Vagina (tissue), 2 donors: ENCODE data around the gene PMEPA1. TPM values are rescaled to one million over a fixed set of nuclear protein-coding genes. Genes with fewer than 3 reads are reported as not detected.
"Not testable (repeated sequence)": the region's sequence is repeated elsewhere in the genome, so short reads cannot be mapped to it uniquely, and the experiment has no call there.

Experiments
- DNase-seq, 2 donors: peaks; one replicate each; pipeline ENCODE4 v3.0.0-alpha.2; 2017; ENCODE audit errors: extremely low spot score in 2 of 2
- H3K27ac ChIP-seq: fragments of 200-600 bp; sonication (generic); one replicate; pipeline ENCODE4 v1.5.1; 2019
- H3K27me3 ChIP-seq: fragments of 200-600 bp; sonication (generic); one replicate; pipeline ENCODE4 v1.5.1; 2019
- H3K36me3 ChIP-seq, 2 donors: fragments of 200-600 bp; sonication (generic); one replicate each; pipeline ENCODE4 v1.5.1; 2017 to 2019
- H3K4me1 ChIP-seq: fragments of 200-600 bp; sonication (generic); one replicate; pipeline ENCODE4 v1.5.1; 2019
- H3K4me3 ChIP-seq, 2 donors: fragments of 200-600 bp; sonication (generic); 1 replicate in 1 of 2; 2 replicates in 1 of 2; pipeline ENCODE4 v1.5.1; 2016 to 2019
- H3K9me3 ChIP-seq: fragments of 200-600 bp; sonication (generic); one replicate; pipeline ENCODE4 v1.5.1; 2019
- CTCF ChIP-seq, 3 experiments: fragments of 450-650 bp in 2 of 3; fragments of 200-600 bp in 1 of 3; sonication (generic) in 1 of 3; IDR thresholded peaks; one replicate each; pipeline ENCODE4 v1.5.1; 2017 to 2019; ENCODE audit warnings: antibody characterized with exemption in 3 of 3, mild to moderate bottlenecking in 2 of 3, moderate library complexity in 2 of 3
- POLR2A ChIP-seq, 2 donors: fragments of 450-650 bp; IDR thresholded peaks; one replicate each; pipeline ENCODE4 v1.6.1; 2017; ENCODE audit warnings: antibody characterized with exemption in 2 of 2, mild to moderate bottlenecking in 2 of 2, moderate library complexity in 2 of 2
- POLR2AphosphoS5 ChIP-seq, 2 donors: sonication (generic); formaldehyde crosslinking; IDR thresholded peaks; one replicate each; pipeline ENCODE4 v1.9.0; 2017; ENCODE audit warnings: antibody characterized with exemption in 2 of 2, mild to moderate bottlenecking in 2 of 2, low read depth in 1 of 2; ENCODE audit not compliant: insufficient read depth in 1 of 2
- intact Hi-C: fragments of 100-400 bp; cut with DNase I; formaldehyde crosslinking; loops from one replicate; pipeline ENCODE4 v1.15.1; 2023
- total RNA-seq: library from RNA; depleted of rRNA; stranded (reverse); fragments of >200 nt; gene quantifications from one replicate; pipeline ENCODE4 v1.2.3, GENCODE V29; 2016

The PMEPA1 gene
- total RNA-seq, 1 donor from 2014 or later, result 11.3 TPM

- H3K27me3 ChIP-seq, result no peaks in the 10 kb centered on the region
- no peaks in the 10 kb centered on the region for H3K9me3 ChIP-seq
- TF ChIP-seq CTCF (IDR thresholded peaks at IDR 0.05), result no peak
- TF ChIP-seq POLR2A (IDR thresholded peaks at IDR 0.05), result no peak
- no peak for TF ChIP-seq POLR2AphosphoS5 (IDR thresholded peaks at IDR 0.05; ENCODE audit: insufficient read depth in 1 of 2, low read depth in 1 of 2)
- intact Hi-C loops, result no loop called here
- H3K4me3 ChIP-seq, result no peak overlapping the region
- no peaks in the 10 kb centered on the region for H3K4me1 ChIP-seq
- no peaks in the 10 kb centered on the region for H3K36me3 ChIP-seq
- H3K27ac ChIP-seq, result no peak overlapping the region
- no peak for DNase-seq
These were observed 71.5 kb downstream of the PMEPA1 start for GRCh38 chr20:57638173-57638894.

- Histone ChIP-seq H3K9me3 (no peaks in the 10 kb centered on the region), H3K27ac (no peak overlapping the region), H3K27me3 (no peaks in the 10 kb centered on the region), H3K4me1 (no peaks in the 10 kb centered on the region), H3K36me3 (no peaks in the 10 kb centered on the region), H3K4me3 (no peak overlapping the region)
- TF ChIP-seq CTCF (IDR thresholded peaks at IDR 0.05) (no peak), POLR2A (IDR thresholded peaks at IDR 0.05) (no peak), POLR2AphosphoS5 (IDR thresholded peaks at IDR 0.05; ENCODE audit: insufficient read depth in 1 of 2, low read depth in 1 of 2) (no peak)
- intact Hi-C loops, result no loop called here
- no peak for DNase-seq
These were observed 75.8 kb downstream of the PMEPA1 start for GRCh38 chr20:57633945-57634491.

GRCh38 chr20:57632286-57632685 lies 77.5 kb downstream of the PMEPA1 start:
- H3K27me3 ChIP-seq, result no peaks in the 10 kb centered on the region
- intact Hi-C loops, result no loop called here
- no peak overlapping the region for H3K4me3 ChIP-seq
- no peak for DNase-seq
- no peaks in the 10 kb centered on the region for H3K9me3 ChIP-seq
- no peaks in the 10 kb centered on the region for H3K36me3 ChIP-seq
- TF ChIP-seq POLR2A (IDR thresholded peaks at IDR 0.05) (no peak), POLR2AphosphoS5 (IDR thresholded peaks at IDR 0.05; ENCODE audit: insufficient read depth in 1 of 2, low read depth in 1 of 2) (no peak), CTCF (IDR thresholded peaks at IDR 0.05) (no peak)
- no peak overlapping the region for H3K27ac ChIP-seq
- H3K4me1 ChIP-seq, result peaks cover 13% of the 10 kb centered on the region

GRCh38 chr20:57630061-57630460 lies 79.8 kb downstream of the PMEPA1 start:
- H3K4me1 ChIP-seq, result peaks cover 14% of the 10 kb centered on the region
- H3K36me3 ChIP-seq, result no peaks in the 10 kb centered on the region
- H3K27me3 ChIP-seq, result no peaks in the 10 kb centered on the region
- TF ChIP-seq POLR2AphosphoS5 (IDR thresholded peaks at IDR 0.05; ENCODE audit: insufficient read depth in 1 of 2, low read depth in 1 of 2) (no peak), POLR2A (IDR thresholded peaks at IDR 0.05) (no peak), CTCF (IDR thresholded peaks at IDR 0.05) (no peak)
- no peak overlapping the region for H3K4me3 ChIP-seq
- H3K27ac ChIP-seq, result no peak overlapping the region
- DNase-seq, result no peak
- no peaks in the 10 kb centered on the region for H3K9me3 ChIP-seq
- intact Hi-C loops, result no loop called here

- H3K36me3 ChIP-seq, H3K27ac ChIP-seq, H3K4me3 ChIP-seq, H3K27me3 ChIP-seq, intact Hi-C loops, H3K9me3 ChIP-seq: not testable (repeated sequence)
- H3K4me1 ChIP-seq, result peaks cover 14% of the 10 kb centered on the region
- DNase-seq, result peak in 1 of 2 donors; percentile 27
These were observed 80.3 kb downstream of the PMEPA1 start for GRCh38 chr20:57629491-57629901.

GRCh38 chr20:57628962-57629308 lies 80.9 kb downstream of the PMEPA1 start:
- H3K4me3 ChIP-seq, H3K36me3 ChIP-seq, intact Hi-C loops, H3K9me3 ChIP-seq, H3K27me3 ChIP-seq: not testable (repeated sequence)
- peak in 1 of 2 donors; percentile 69 for DNase-seq
- Histone ChIP-seq H3K27ac (peak overlapping the region; percentile 74), H3K4me1 (peaks cover 14% of the 10 kb centered on the region)
